T-helper 1 cell (primary cell): Measurements from ENCODE around the gene PHLDA3.
"Not testable (repeated sequence)": the region's sequence is repeated elsewhere in the genome, so short reads cannot be mapped to it uniquely, and the experiment has no call there.

Experiments used
- DNase-seq, 5 donors: peaks; one replicate each; pipeline ENCODE4 v3.0.0-alpha.2; 2012 to 2020

The PHLDA3 gene

GRCh38 chr1:201503397-201504176 lies 34.6 kb upstream of the PHLDA3 start:
- no peak for DNase-seq

GRCh38 chr1:201502511-201502857 lies 33.5 kb upstream of the PHLDA3 start:
- no peak for DNase-seq

GRCh38 chr1:201501812-201502510 lies 33.0 kb upstream of the PHLDA3 start:
- DNase-seq: no peak

DNA sequence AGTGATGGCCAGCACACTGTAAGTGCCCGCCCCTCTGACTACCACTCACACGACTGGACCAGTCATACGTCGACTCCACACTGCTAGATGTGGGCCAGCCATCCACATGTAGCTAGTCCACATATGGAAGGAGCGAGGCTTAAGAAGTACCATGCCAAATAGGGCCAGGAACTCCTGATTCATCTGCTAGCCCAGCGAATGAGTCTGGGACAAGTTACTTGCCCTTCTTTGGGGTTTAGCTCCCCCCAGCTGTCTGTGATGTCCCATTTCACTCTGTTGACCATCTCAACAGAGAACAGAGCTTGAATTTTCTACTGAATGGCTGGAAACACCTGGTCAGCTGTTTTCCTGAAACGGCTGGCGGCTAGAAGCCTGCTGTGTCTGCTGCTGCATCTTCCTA lies 32.2 kb upstream of the PHLDA3 start:
- no peak for DNase-seq

DNA sequence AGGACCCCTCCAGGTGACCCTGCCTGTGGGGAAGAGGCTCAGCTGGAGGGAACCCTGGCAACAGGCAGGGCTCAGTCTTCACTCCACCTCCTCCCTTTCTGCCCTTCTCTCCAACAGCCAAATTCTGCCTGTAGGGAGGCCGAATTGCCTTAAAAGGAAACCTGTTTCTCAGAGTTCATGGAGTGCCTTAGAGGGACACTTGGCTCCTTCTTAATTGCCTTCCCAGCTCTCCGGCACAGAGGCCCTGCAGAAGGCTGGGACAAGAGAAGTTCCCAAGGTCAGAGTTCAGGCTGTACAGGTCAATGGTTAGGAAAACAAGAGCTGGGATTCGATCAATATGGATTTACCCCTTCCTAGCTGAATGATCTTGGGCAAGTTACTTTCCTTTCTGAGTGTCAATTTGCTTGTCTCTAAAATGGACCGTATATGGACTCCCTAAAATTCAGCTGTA lies 31.7 kb upstream of the PHLDA3 start:
- DNase-seq: no peak

DNA sequence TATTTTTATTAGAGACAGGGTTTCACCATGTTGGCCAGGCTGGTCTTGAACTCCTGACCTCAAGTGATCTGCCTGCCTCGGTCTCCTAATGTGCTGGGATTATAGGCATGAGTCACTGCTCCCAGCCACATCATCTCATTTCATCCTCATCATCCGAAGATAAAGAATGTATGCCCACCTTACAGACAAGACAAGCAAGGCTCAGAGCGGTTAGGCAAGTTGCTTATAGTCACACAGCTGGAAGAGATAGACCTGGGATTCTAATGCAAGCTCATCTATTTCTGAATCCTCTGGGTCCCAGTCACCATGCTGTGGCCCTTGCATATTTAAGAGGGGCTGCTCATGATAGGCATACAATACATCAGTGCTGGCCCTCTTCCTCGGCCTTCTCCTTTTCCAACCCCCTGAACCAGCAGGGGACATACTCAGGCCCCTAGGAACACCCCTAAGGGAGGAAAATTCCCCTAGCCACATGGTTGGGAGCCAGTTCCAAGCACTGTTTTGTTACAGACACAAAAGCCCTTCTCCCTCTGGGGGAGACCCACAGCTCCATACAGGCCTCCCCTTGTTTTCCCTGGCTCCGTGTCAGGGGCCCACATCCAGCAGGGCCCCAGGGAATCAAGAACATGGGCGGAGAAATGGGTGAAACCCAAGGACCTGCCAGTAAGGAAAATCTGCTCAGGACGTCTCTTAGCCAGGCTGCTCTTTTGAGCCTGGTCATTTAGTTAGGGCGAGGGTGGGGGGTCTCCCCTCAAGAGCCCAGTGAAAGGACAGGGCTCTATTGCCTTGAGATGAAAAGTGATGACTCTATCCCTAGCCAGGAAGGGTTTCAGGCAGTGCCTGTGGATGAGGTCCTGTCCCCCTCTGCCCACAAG lies 31.0 kb upstream of the PHLDA3 start:
- DNase-seq: no peak

DNA sequence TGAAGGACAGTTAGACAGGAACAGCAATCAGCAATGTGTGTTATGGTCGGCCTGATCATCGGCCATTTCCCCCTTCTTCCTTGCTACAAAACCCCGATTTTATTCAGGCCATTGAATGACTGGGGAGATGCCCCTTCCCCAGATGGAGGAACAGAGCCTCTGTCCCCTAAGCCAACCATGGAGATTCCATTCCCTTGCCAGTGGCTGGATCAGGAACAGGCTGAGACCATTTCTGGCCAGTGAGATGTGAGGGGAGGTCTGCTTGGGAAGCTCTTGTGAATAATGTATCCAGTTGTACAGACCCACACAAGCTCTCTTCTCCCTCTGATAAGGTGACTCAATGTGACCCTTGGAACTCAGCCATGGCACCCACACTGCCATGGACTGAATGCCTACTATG lies 30.2 kb upstream of the PHLDA3 start:
- DNase-seq: no peak

DNA sequence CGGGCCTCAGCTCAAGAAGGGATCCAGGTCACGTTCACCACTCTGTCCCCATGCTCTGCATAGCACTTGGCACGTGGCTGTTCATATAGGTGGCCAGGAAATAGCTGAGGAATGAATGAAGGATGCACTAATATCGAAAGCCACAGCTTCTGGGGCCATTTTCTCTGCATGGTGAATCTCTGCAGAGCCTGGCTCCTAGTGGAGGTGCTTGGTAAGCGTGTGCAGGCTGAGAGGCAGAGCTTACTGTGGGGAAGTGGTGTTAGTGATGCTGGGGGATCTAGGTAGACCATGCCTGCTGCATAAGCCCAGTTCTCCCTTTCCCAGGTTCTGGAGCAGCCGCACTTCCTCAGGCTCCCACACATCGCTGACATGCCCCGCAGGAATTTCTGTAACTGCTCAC lies 29.6 kb upstream of the PHLDA3 start:
- no peak for DNase-seq

DNA sequence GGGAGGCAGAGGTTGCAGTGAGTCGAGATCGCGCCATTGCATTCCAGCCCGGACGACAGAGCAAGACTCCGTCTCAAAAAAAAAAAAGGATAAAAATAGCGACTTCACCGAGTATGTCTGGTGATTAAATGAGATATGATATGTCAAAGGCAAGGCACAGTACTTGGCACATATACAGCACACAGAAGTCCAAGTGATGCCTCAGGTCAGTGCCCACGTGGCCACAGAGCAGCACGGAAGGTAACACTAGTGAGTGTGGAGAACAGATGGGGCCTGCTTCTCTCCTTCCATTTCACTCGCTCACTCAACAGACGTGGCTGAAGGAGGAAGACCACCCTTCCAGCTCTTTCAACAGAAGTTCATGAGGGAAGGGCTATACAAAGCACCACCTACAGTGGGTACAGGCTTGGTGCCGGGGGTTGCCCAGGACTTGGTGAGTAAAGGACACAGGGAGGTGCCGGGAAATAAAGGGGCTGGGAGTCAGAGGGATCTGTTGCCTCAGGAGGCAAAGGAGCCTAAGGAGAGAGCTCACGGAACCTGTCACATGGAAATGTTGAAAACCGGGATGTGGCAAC lies 29.0 kb upstream of the PHLDA3 start:
- DNase-seq: no peak

DNA sequence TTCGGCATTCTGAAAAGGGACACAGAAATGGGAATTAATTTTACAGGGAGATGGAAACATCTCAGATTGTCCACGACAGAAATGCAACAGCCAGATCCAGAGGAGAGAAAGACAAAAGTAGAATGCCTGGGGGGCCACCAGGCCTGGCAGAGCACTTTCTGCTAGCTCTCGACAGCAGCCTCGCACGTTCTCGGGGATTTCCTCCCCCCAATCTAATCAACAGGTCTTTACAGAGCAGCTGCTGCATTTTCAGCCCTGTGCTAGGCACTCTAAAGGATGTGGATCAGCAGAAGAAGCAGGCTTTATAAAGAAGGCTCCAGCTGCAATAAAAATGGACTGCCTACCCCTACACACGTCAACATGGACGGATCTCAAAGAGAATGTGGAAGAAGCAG lies 27.3 kb upstream of the PHLDA3 start:
- DNase-seq: no peak

DNA sequence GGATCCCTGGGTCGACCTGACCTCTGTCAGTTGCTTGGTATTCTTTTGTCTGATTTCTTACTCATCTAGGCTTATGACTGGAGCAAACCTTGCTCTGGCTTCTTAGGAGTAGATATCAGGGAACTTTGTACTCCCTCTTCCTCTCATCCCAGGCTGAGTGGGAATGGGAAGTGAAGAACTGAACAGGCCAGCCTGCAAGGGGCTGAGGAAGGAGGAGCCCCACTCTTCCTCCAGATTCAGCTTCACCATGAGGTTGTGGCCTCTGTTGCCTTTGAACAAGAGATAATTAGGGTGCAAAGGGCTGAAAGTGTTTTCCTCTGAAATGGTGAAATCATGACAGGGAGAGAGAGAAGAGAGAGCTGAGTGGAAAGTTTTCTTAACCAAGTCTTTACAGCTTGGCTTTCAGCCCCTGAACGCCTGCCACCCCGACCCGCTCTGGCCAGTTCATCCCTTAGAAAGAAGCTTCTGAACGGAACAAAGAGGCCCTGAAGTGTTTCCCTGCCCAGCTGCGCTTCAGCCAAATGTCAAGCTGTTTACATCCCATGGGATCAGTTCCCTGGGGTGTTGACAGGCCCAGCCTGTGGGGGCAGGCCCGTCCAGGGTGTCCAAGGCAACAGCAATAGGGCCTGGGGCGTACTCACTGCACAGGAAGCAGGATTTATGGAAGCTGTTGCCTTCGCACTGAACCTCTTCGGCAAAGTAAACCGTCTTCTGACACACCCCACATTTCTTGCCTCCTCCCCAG lies 26.7 kb upstream of the PHLDA3 start:
- no peak for DNase-seq

- no peak for DNase-seq
These were observed 25.0 kb upstream of the PHLDA3 start for GRCh38 chr1:201493757-201494617.

GRCh38 chr1:201493026-201493656 lies 24.2 kb upstream of the PHLDA3 start:
- not testable (repeated sequence) for DNase-seq

DNA sequence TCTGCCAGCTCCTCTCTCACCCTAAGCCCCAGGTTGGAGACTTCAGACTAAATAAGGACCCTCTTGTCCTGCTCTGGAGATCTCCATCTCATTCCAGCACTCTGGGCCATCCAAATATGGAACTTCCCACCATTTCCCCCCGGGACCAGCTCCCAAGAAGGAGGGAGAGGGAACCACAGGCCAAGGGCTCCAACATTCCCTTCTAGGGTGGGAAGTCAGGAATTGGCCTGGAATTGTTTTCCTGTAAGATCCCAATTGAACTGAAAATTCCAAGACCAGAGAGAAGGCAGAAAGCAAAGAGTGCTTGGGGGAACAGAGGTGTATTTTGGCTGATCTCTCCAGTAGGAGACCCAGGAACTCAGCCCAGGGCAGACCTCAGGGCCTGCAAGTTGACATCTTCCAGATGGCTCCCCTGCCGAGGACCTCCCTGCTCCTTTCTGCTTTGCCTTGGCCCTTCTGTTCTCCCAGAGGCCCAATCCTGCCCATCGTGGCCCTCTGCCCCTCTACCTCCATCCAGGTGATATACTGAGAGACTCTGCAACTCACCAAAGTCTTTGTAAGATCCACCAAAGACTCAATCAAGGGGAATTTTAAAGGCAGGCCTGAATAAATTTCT lies 23.0 kb upstream of the PHLDA3 start:
- DNase-seq: no peak

- DNase-seq: no peak
These were observed 21.7 kb upstream of the PHLDA3 start for GRCh38 chr1:201490708-201491131.

DNA sequence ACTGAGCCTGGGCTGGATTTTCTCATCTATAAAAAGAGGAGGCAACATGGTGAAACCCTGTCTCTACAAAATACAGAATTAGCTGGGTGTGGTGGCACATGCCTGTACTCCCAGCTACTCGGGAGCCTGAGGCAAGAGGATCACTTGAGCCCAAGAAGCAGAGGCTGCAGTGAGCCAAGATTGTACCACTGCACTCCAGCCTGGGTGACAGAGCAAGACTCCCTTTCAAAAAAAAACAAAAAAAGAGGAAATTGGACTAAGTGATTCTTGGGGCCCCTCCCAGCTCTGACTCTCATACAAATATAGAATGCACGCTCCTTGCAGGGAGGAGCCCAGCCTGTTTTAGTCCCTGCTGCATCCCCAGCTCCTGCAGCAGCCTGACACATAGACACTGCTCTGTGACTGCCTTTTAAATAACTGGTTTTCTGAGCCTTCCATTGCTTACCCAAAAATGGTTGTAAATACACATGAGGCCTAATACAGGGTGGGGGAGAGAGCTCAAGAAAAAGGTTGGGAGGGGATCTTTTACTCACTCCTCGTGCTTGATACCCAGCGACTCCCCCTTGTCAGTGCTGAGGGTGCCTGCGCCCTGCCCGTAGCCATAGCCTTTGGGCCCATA lies 20.8 kb upstream of the PHLDA3 start:
- no peak for DNase-seq

- DNase-seq: no peak
These were observed 20.0 kb upstream of the PHLDA3 start for GRCh38 chr1:201488830-201489589.

DNA sequence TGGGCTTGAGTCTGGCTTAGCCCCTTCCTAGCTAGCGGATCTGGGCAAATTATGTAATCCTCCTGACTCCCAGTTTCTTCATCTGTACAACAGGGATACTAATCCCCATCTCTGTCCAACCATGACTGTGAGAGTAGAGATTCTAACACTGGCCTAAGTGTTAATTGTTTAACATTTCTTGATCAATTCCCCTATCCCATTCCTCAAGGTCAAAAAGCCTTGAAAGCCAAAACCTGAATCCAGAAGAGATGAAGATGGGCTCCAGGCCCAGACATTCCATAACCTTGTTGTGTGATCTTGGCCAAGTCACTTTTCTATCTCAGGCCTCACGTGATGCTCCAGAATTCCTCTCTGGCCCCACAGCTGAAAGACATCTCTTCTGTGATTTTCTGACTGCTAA lies 18.8 kb upstream of the PHLDA3 start:
- no peak for DNase-seq

- no peak for DNase-seq
These were observed 17.2 kb upstream of the PHLDA3 start for GRCh38 chr1:201486187-201486586.
